ENCODE data around the gene SYTL2.
"Not testable (repeated sequence)": the region's sequence is repeated elsewhere in the genome, so short reads cannot be mapped to it uniquely, and the experiment has no call there.

SYTL2 gene

GRCh38 chr11:85679576-85679975 lies 131.4 kb downstream of the SYTL2 start:
- Histone ChIP-seq H3K4me3 (ENCODE audit: low read length) (no peak overlapping the region), H2AK5ac (ENCODE audit: low read length) (no peak overlapping the region), H4K5ac (ENCODE audit: low read length) (no peak overlapping the region), H2BK5ac (ENCODE audit: low read length) (no peak overlapping the region), H3K36me3 (ENCODE audit: control insufficient read depth, insufficient read depth, low read length) (no peaks in the 10 kb centered on the region), H3K27ac (ENCODE audit: low read depth, low read length) (no peak overlapping the region), H4K8ac (ENCODE audit: low read depth, low read length) (no peak overlapping the region), H3K79me2 (ENCODE audit: control insufficient read depth, insufficient read depth, low read length) (no peaks in the 10 kb centered on the region), H3K27me3 (ENCODE audit: insufficient read depth, low read length, poor library complexity) (peaks cover 2% of the 10 kb centered on the region), H3K18ac (ENCODE audit: low read length) (no peak overlapping the region), H3K56ac (ENCODE audit: low read length) (no peak overlapping the region), H3K4me2 (ENCODE audit: low read length) (no peak overlapping the region), H3K23ac (ENCODE audit: low read length) (no peak overlapping the region), H2BK15ac (replicated peaks; ENCODE audit: low read depth) (no peak overlapping the region), H3K9ac (ENCODE audit: low read length) (no peak overlapping the region), H2BK120ac (ENCODE audit: low read depth, low read length) (no peak overlapping the region), H3K4me1 (ENCODE audit: control insufficient read depth, low read depth, low read length) (peaks cover 4% of the 10 kb centered on the region), H3K79me1 (ENCODE audit: low read length) (no peaks in the 10 kb centered on the region), H3K4ac (ENCODE audit: low read depth, low read length) (no peak overlapping the region)
- no CpG with 5 or more reads among the region's 4 CpGs for WGBS (ENCODE audit: extremely low coverage, insufficient coverage, low lambda C conversion rate)
- no peak for DNase-seq

GRCh38 chr11:85673393-85673792 lies 137.5 kb downstream of the SYTL2 start:
- H3K56ac ChIP-seq (ENCODE audit: low read length): no peak overlapping the region
- no peak overlapping the region for H3K9ac ChIP-seq (ENCODE audit: low read length)
- no peak overlapping the region for H3K4me3 ChIP-seq (ENCODE audit: low read length)
- H2BK5ac ChIP-seq (ENCODE audit: low read length): no peak overlapping the region
- no peak overlapping the region for H3K27ac ChIP-seq (ENCODE audit: low read depth, low read length)
- no peak overlapping the region for H3K23ac ChIP-seq (ENCODE audit: low read length)
- H4K8ac ChIP-seq (ENCODE audit: low read depth, low read length): no peak overlapping the region
- no peak overlapping the region for H2AK5ac ChIP-seq (ENCODE audit: low read length)
- H3K79me1 ChIP-seq (ENCODE audit: low read length): no peaks in the 10 kb centered on the region
- no peak for DNase-seq
- peaks cover 2% of the 10 kb centered on the region for H3K27me3 ChIP-seq (ENCODE audit: insufficient read depth, low read length, poor library complexity)
- no peak overlapping the region for H2BK120ac ChIP-seq (ENCODE audit: low read depth, low read length)
- no peaks in the 10 kb centered on the region for H3K4me1 ChIP-seq (ENCODE audit: control insufficient read depth, low read depth, low read length)
- H3K36me3 ChIP-seq (ENCODE audit: control insufficient read depth, insufficient read depth, low read length): no peaks in the 10 kb centered on the region
- H3K4me2 ChIP-seq (ENCODE audit: low read length): no peak overlapping the region
- H3K4ac ChIP-seq (ENCODE audit: low read depth, low read length): no peak overlapping the region
- H4K5ac ChIP-seq (ENCODE audit: low read length): no peak overlapping the region
- H3K79me2 ChIP-seq (ENCODE audit: control insufficient read depth, insufficient read depth, low read length): no peaks in the 10 kb centered on the region
- no CpG with 5 or more reads among the region's 3 CpGs for WGBS (ENCODE audit: extremely low coverage, insufficient coverage, low lambda C conversion rate)
- no peak overlapping the region for H2BK15ac ChIP-seq (replicated peaks; ENCODE audit: low read depth)
- H3K18ac ChIP-seq (ENCODE audit: low read length): no peak overlapping the region

GRCh38 chr11:85672105-85672902 lies 138.6 kb downstream of the SYTL2 start:
- H3K9ac ChIP-seq (ENCODE audit: low read length): no peak overlapping the region
- no peak overlapping the region for H3K4ac ChIP-seq (ENCODE audit: low read depth, low read length)
- no peak overlapping the region for H3K4me2 ChIP-seq (ENCODE audit: low read length)
- H3K23ac ChIP-seq (ENCODE audit: low read length): no peak overlapping the region
- no peaks in the 10 kb centered on the region for H3K79me2 ChIP-seq (ENCODE audit: control insufficient read depth, insufficient read depth, low read length)
- H3K4me1 ChIP-seq (ENCODE audit: control insufficient read depth, low read depth, low read length): no peaks in the 10 kb centered on the region
- H4K8ac ChIP-seq (ENCODE audit: low read depth, low read length): no peak overlapping the region
- H3K56ac ChIP-seq (ENCODE audit: low read length): no peak overlapping the region
- no peak overlapping the region for H3K27ac ChIP-seq (ENCODE audit: low read depth, low read length)
- H3K18ac ChIP-seq (ENCODE audit: low read length): no peak overlapping the region
- WGBS (ENCODE audit: extremely low coverage, insufficient coverage, low lambda C conversion rate): no CpG with 5 or more reads among the region's 8 CpGs
- no peaks in the 10 kb centered on the region for H3K36me3 ChIP-seq (ENCODE audit: control insufficient read depth, insufficient read depth, low read length)
- H2BK120ac ChIP-seq (ENCODE audit: low read depth, low read length): no peak overlapping the region
- H2AK5ac ChIP-seq (ENCODE audit: low read length): no peak overlapping the region
- H3K4me3 ChIP-seq (ENCODE audit: low read length): no peak overlapping the region
- no peak overlapping the region for H4K5ac ChIP-seq (ENCODE audit: low read length)
- no peaks in the 10 kb centered on the region for H3K79me1 ChIP-seq (ENCODE audit: low read length)
- H2BK5ac ChIP-seq (ENCODE audit: low read length): no peak overlapping the region
- no peaks in the 10 kb centered on the region for H3K27me3 ChIP-seq (ENCODE audit: insufficient read depth, low read length, poor library complexity)
- DNase-seq: no peak
- no peak overlapping the region for H2BK15ac ChIP-seq (replicated peaks; ENCODE audit: low read depth)

GRCh38 chr11:85670949-85671663 lies 139.8 kb downstream of the SYTL2 start:
- not testable (repeated sequence) for H3K4me2 ChIP-seq (ENCODE audit: low read length); H3K79me1 ChIP-seq (ENCODE audit: low read length); H2BK5ac ChIP-seq (ENCODE audit: low read length); H3K4ac ChIP-seq (ENCODE audit: low read depth, low read length); H3K18ac ChIP-seq (ENCODE audit: low read length); H4K5ac ChIP-seq (ENCODE audit: low read length); H4K8ac ChIP-seq (ENCODE audit: low read depth, low read length); H3K27me3 ChIP-seq (ENCODE audit: insufficient read depth, low read length, poor library complexity); DNase-seq; H3K4me1 ChIP-seq (ENCODE audit: control insufficient read depth, low read depth, low read length); H2BK15ac ChIP-seq (replicated peaks; ENCODE audit: low read depth); H3K4me3 ChIP-seq (ENCODE audit: low read length); H3K27ac ChIP-seq (ENCODE audit: low read depth, low read length); H3K9ac ChIP-seq (ENCODE audit: low read length); H3K23ac ChIP-seq (ENCODE audit: low read length); H3K79me2 ChIP-seq (ENCODE audit: control insufficient read depth, insufficient read depth, low read length); H2AK5ac ChIP-seq (ENCODE audit: low read length); H3K56ac ChIP-seq (ENCODE audit: low read length); H3K36me3 ChIP-seq (ENCODE audit: control insufficient read depth, insufficient read depth, low read length); H2BK120ac ChIP-seq (ENCODE audit: low read depth, low read length)

GRCh38 chr11:85668157-85668556 lies 142.8 kb downstream of the SYTL2 start:
- no peak for DNase-seq

More at GRCh38 chr11:85668157-85668556, 142.8 kb downstream of the SYTL2 start:
- Histone ChIP-seq H3K4ac (ENCODE audit: low read depth, low read length) (no peak overlapping the region), H2BK15ac (replicated peaks; ENCODE audit: low read depth) (no peak overlapping the region), H3K27me3 (ENCODE audit: insufficient read depth, low read length, poor library complexity) (no peaks in the 10 kb centered on the region), H2BK5ac (ENCODE audit: low read length) (no peak overlapping the region), H3K79me2 (ENCODE audit: control insufficient read depth, insufficient read depth, low read length) (peaks cover 17% of the 10 kb centered on the region), H2BK120ac (ENCODE audit: low read depth, low read length) (no peak overlapping the region), H3K4me1 (ENCODE audit: control insufficient read depth, low read depth, low read length) (no peaks in the 10 kb centered on the region), H3K56ac (ENCODE audit: low read length) (no peak overlapping the region), H4K5ac (ENCODE audit: low read length) (no peak overlapping the region), H3K9ac (ENCODE audit: low read length) (no peak overlapping the region), H3K27ac (ENCODE audit: low read depth, low read length) (no peak overlapping the region), H3K79me1 (ENCODE audit: low read length) (no peaks in the 10 kb centered on the region), H3K18ac (ENCODE audit: low read length) (no peak overlapping the region), H3K36me3 (ENCODE audit: control insufficient read depth, insufficient read depth, low read length) (no peaks in the 10 kb centered on the region), H3K4me2 (ENCODE audit: low read length) (no peak overlapping the region), H3K4me3 (ENCODE audit: low read length) (no peak overlapping the region), H2AK5ac (ENCODE audit: low read length) (no peak overlapping the region), H3K23ac (ENCODE audit: low read length) (no peak overlapping the region), H4K8ac (ENCODE audit: low read depth, low read length) (no peak overlapping the region)
- no CpG with 5 or more reads among the region's 1 CpG for WGBS (ENCODE audit: extremely low coverage, insufficient coverage, low lambda C conversion rate)

Data from mesendoderm (in vitro differentiated cells).